ENCODE results near the gene UFSP1.

Gene UFSP1

GRCh38 chr7:100879685-100880261 is 9.7 kb downstream of the UFSP1 start:
- DNase-seq (ENCODE audit: low read depth), result no peak
- no peak overlapping the region for H3K4me3 ChIP-seq (ENCODE audit: low read depth, low read length)
- TF ChIP-seq, protein P1, sequence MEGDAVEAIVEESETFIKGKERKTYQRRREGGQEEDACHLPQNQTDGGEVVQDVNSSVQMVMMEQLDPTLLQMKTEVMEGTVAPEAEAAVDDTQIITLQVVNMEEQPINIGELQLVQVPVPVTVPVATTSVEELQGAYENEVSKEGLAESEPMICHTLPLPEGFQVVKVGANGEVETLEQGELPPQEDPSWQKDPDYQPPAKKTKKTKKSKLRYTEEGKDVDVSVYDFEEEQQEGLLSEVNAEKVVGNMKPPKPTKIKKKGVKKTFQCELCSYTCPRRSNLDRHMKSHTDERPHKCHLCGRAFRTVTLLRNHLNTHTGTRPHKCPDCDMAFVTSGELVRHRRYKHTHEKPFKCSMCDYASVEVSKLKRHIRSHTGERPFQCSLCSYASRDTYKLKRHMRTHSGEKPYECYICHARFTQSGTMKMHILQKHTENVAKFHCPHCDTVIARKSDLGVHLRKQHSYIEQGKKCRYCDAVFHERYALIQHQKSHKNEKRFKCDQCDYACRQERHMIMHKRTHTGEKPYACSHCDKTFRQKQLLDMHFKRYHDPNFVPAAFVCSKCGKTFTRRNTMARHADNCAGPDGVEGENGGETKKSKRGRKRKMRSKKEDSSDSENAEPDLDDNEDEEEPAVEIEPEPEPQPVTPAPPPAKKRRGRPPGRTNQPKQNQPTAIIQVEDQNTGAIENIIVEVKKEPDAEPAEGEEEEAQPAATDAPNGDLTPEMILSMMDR (conservative IDR thresholded peaks at IDR 0.05; ENCODE audit: low read depth, low read length), result no peak

DNA sequence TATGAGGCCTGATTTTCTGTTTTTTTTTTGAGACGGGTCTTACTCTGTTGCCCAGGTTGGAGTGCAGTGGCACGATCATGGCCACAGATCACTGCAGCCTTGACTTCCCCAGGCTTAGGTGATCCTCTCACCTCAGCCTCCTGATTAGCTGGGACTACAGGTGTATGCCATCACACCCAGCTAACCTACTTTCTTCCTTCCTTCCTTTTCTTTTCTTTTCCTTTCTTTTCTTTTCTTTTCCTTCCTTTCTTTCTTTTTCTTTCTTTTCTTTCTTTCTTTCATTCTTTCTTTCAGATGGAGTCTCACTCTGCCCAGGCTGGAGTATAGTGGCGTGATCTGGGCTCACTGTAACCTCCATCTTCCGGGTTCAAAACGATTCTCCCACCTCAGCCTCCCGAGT is 10.8 kb downstream of the UFSP1 start:
- TF ChIP-seq, protein P1 (conservative IDR thresholded peaks at IDR 0.05; ENCODE audit: low read depth, low read length), result no peak
- no peak overlapping the region for H3K4me3 ChIP-seq (ENCODE audit: low read depth, low read length)
- no peak for DNase-seq (ENCODE audit: low read depth)

- H3K4me3 ChIP-seq (ENCODE audit: low read depth, low read length), result no peak overlapping the region
- TF ChIP-seq, protein P1 (conservative IDR thresholded peaks at IDR 0.05; ENCODE audit: low read depth, low read length), result no peak
- DNase-seq (ENCODE audit: low read depth), result no peak
Measured at GRCh38 chr7:100878013-100878412, 11.5 kb downstream of the UFSP1 start.

DNA sequence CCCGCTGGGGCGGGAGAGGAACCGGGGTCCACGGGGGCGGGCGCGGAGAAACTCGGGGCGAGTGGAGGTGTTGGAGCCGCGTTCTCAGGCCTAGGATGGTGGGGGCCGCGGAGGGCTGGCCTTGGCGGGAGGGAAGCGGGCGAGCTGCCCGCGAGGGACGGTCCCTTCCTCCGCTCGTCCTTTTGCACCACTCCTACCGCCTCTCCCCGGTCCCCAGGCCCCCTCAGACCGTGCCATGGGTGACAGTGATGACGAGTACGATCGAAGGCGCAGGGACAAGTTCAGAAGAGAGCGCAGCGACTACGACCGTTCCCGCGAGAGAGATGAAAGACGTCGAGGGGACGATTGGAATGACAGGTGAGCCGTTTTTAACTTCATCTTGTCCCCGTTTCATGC is 14.2 kb downstream of the UFSP1 start:
- DNase-seq (ENCODE audit: low read depth), result no peak
- TF ChIP-seq, protein P1 (conservative IDR thresholded peaks at IDR 0.05; ENCODE audit: low read depth, low read length), result no peak
- peak overlapping the region; percentile 94 for H3K4me3 ChIP-seq (ENCODE audit: low read depth, low read length)

DNA sequence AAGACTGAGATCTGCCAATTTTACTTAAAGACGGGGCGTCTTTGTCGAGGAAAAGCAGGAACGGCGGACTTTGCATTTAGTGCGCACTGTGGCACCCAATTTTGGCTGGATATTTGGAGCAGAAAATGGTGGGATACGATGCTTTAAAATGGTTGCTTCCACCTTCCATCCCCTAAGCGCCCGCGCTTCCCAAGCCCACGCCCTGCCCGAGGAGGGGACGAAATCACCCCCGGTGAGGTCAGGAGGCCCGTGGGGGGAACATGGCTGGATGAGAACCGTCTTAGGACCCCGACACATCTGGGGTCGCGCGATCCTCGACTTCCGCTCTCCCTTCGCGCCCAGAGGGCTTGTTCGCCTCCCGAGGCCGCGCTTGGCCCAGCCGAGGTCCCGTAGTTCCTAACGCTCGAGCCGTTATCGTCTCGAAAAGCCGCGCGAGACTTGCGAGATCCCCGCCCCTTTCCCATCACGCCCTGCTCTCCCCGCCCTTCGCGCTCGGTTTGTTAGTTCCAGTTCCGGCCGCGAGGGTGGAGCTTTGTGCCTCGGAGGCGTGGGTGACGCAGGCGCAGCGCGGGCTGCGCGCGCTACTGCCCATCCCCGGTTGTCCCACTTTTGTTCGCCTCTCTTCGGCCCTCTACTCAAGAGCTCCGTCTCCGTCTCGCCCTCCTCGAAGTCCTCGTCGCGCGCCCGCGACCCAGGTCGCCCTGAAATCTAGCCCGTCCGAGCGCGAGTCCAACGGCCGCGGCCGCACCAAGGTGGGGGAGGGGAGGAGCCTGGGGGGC is 14.7 kb downstream of the UFSP1 start, which contains the start of gene SRRT:
Gene SRRT, plus strand, starts transcription at position 527 of the 779 bp plus-strand sequence. CDS start 488 bp downstream, outside the sequence.
- peak; percentile 99 for DNase-seq (ENCODE audit: low read depth)
- TF ChIP-seq, protein P1 (conservative IDR thresholded peaks at IDR 0.05; ENCODE audit: low read depth, low read length), result peak; percentile 39
- peak within 1 kb of the TSS; percentile 94 for H3K4me3 ChIP-seq (ENCODE audit: low read depth, low read length)

GRCh38 chr7:100874300-100874576 is 15.3 kb downstream of the UFSP1 start:
- TF ChIP-seq, protein P1 (conservative IDR thresholded peaks at IDR 0.05; ENCODE audit: low read depth, low read length), result no peak
- DNase-seq (ENCODE audit: low read depth), result no peak
- H3K4me3 ChIP-seq (ENCODE audit: low read depth, low read length), result peak overlapping the region; percentile 94
